CD4-positive, alpha-beta T cell treated with Interleukin-15 for 1 hour (primary cell): ENCODE measurements around the gene PRICKLE1.

ENCODE experiments used
- DNase-seq: peaks from one replicate; pipeline ENCODE4 v3.0.0-alpha.2; 2020

Gene PRICKLE1

DNA sequence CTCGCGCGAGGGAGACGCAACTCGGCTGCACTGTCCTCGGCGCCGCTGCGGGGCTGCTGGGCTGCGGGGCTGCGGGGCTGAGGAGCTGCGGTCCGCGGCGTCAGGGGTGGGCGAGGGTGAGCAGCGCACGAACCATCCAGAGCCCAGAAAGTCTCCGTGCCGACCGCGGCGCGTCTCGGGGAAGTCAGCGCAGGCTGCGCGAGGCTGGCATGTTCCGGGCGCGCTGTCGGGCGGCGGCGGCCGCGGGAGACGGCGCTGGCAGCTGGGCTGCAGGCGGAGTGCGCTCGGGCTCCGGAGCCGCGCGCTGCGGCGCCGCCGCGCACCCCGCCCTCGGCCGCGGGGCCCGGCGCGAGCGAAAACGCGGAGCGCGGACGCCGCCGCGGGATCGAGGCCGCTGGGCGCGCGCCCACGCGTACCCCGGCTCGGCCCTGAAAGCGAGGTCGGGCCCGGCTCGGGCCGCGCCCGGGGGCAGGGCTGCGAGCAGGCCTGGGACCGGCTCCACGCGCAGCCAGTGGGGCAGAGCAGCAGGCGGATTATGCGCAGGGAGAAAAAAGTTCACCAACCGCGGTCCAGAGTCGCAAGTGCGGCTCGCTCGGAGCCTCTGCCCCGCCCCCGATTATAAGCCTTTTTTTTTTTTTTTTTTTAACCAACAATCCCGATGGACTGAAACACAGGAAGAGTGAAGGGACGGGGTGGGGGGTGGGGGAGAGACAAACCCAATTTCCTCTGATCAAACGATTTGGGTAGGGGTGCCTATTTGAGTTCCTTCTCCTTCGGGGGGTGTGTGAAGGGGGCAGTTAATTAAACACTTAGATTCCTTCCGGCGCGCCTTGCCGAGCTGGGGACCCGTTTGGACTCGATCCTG lies at the start of gene PRICKLE1:
TSS of gene PRICKLE1 (minus strand) at position 282 of the 865 bp plus-strand sequence. CDS start 117,230 bp downstream, outside the sequence.
- DNase-seq, result no peak

DNA sequence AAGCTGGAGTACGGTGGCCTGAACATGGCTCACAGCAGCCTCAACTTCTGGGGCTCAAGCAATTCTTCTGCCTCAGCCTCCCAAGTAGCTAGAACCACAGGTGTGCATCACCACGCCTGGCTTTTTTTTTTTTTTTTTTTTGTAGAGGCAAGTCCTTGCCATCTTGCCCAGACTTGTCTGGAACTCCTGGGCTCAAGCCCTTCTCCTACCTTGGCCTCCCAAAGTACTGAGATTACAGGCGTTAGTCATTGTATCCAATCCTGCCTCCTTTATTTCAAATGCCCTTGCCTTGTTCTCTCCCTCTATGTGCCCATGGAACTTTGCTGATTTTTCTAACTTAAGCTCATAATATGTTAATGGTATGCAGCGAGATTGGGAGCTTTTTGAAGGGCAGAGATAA lies 49.2 kb upstream of the PRICKLE1 start:
- no peak for DNase-seq

DNA sequence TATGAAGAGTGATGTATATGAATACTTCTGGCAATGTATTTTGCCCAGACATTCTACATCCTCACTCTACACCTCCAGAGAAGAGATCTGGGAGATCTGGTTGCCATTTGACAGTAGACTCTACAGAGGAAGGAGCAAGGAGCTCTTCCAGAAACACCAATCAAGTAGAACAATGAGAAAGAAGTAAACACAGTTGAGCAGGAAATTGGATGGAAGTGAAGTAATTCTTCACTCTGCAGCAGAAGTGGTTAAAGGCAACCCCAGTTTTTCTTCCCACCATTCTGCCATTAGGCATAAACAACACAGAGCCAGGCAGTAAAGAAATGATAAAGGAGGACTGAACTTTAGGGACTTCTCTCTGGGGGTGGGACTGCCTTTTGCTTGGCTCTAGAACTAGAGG lies 48.5 kb upstream of the PRICKLE1 start:
- no peak for DNase-seq

DNA sequence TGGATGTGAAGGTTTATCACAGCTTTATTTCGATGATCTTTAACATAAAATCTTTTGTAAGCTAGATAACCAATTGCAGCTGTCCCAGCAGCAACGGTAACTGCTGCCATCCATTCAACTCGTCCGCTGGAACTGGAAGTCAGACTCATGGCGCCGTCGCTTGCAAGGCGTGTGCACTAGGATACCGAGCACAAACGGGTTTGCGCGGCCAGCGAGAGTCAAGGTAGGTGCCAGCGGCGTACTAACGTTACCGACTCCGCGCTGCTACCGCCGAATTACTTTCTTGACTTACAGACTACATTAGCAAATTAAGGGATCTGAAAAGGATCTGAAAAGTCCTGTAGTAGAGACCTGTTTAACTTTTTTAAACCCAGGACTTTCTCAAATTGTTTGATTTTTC lies 47.4 kb upstream of the PRICKLE1 start:
- DNase-seq, result no peak

DNA sequence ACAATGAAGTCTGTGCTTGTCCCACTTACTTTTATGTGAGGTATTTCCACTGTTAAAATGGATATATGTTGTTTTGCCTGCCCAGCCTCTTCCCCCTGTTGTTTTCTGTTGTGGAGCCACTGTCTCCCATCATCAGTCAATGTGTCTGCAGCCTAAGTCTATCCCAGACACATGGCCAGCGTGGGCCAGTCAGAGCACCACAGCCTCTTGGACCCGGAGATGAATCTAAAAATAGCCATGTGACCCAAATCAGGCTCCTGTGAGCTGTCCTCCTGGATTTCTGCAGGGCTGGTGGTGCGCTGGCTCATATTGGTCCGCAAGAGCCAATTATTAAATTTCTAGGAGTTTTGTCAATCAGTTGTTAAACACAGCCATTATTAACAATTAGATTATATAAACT lies 44.0 kb upstream of the PRICKLE1 start:
- DNase-seq, result no peak

DNA sequence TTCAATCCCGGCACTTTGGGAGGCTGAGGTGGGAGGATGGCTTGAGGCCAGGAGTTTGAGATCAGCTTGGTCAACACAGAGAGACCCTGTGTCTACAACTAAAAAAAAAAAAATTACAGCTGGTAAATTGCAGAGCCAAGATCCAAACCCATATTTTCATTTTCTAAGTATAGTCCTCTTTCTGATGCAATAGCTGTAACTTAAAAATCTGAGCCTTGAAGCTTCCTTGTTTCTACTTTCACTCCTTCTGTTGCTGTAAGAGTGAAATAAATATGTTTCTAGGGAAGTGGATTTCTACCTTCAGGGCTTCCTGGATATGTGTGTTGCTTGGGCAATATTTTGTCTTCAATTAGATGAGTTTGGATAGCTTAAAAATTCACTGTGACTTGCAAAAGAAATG lies 42.0 kb upstream of the PRICKLE1 start:
- DNase-seq, result no peak

DNA sequence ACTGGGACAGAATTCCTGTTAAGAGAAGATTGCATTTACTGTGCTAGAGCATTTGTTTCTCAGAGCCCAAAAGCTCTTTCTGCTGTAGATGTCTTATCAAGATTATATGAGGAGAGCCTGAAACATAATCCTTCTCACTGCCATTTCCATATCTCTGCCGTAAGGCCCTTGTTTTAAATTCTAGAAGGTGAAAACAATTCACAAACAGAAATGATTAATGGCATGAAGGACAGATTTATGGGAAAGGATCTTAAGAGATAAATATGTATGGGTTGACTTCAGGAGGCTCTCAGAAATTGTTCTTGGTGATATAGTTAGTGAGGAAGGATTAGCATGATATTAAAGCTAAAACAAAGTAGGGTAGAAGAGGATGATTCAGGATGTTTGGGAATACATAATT lies 40.8 kb upstream of the PRICKLE1 start:
- DNase-seq, result no peak

DNA sequence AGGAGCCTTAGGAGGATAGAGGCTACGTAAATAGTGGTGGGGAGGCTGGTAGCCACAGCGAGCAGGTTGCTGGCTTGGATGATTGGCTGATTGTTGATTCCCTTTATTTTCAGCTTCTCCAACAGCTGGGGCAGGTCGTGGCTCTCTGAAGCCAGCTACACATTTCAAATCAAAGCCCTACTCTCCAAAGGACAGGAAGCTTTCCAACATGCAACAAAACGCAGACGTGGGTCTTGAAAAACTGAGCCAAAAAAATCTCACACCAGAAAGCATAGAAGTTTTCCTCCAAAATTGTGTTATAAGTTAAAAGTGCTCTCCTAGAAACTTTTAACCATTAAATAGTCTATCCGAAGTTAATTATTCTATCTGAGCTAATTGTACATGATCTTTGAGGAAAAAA lies 37.6 kb upstream of the PRICKLE1 start:
- DNase-seq, result no peak

DNA sequence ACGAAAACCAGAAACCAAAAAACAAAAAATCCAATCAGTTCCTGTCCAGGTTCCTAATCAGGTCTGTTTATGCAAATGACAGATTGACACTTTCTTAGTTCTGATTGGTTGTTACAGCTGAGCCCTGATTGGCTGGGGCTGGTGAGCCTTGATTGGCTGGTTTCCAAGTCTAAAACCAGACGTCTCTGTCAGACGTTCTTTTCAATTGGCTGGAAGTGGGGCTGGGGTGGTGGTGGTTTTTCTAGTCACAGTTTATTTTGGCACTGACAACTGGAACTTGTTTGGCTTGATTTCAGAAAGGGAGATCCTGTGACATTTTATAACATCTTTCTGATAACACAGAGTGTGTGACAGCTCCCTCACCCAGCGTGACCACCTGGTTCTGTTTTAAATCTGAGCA lies 36.1 kb upstream of the PRICKLE1 start:
- no peak for DNase-seq

DNA sequence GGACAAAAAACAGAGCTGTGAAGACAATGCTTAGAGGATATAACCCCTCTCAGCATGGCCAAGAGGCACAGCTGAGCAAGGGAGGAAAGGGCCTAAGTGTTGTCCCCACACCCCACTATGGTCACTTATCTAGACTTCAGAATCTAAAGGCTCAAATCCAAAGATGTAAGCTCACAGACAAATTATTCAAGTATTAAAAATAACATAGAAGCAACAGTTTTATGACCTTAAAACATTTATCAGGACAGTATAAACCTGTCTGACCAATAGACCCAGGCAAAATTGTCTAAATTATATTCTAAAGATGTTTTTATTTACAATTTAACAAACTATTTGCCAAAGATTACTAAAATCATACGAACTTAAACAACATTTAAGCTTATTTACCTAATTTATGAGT lies 28.1 kb upstream of the PRICKLE1 start:
- DNase-seq, result no peak

DNA sequence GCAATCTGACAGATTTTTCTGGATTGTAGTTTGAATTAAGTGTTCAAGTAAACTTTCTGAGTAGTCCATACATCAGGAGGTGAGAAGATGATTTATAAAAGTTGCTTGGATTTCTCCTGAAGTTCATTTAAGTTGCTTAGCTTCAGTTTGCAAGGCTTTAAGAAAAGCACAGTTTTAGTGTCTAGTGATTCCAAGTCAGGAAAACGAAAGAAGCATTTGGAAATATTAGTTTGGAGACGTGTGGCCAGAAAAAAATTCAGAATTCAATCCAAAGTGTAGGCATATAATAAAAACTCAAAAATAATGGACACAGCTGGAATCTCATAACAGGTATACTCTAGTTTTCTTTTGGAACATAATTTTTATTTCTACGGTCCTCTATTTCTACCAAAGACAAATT lies 25.5 kb upstream of the PRICKLE1 start:
- DNase-seq, result no peak

DNA sequence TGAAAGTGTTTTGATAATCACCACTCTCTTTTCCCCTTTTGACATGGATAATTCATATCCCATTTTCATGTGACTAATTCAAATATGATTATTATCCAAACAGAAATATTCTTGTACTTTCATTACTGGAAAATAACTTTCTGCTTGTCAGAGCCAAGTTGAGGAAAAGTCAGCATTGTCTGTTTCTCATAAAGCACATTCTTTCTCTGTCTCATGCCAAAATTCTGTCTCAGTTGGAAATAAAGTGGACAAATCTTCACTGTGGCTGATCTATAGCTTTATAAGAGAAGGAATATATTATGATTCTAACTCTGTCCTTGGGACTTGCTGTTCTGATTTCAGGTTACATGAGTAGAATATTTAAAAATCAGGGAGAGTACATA lies 22.7 kb upstream of the PRICKLE1 start:
- DNase-seq, result no peak

DNA sequence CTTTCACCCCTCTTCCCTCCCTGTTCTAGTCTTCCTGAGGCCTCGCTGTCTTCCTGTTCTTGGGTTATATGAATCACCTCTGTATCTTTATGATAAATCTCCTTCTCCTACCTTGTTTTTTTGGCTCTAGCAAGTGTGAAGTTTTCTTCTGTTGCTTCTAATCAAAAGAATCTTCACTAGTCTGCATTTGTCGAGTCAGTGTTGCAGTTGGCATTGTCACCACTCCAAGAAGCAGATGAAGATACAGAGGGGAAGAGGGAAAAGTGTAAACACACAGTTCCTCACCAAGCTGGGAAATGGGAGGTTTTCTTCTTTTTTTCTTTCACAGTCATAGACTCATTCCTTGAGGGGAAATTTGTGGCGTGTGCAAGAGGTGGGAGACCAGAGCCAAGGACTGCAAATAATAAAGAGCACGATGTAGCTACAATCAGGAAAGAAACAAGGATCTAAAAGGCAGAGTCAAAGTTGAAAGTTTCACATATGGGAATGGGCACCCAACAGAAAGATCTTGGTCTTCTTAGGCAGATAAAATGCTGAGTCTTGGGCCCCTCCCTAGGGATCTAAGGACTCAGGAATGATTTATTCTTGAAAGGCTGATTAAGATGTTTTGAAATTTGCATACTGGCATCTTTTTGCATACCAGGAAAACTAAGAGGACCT lies 22.2 kb upstream of the PRICKLE1 start:
- no peak for DNase-seq

DNA sequence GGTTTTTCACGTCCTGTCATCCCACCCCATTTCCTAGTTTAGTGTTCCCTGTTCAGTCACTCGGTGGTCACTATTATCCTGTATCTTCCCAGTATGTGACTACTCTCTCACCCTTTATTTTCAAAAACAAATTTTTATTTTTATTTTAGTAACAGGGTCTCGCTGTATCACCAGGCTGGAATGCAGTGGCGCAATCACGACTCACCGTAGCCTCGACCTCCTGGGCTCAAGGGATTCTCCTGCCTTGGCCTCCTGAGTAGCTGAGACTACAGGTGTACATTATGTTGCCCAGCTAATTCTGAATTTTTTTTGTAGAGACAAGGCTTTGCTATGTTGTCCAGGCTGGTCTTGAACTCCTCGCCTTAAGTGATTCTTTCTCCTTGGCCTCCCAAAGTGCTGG lies 20.1 kb upstream of the PRICKLE1 start:
- DNase-seq, result no peak

DNA sequence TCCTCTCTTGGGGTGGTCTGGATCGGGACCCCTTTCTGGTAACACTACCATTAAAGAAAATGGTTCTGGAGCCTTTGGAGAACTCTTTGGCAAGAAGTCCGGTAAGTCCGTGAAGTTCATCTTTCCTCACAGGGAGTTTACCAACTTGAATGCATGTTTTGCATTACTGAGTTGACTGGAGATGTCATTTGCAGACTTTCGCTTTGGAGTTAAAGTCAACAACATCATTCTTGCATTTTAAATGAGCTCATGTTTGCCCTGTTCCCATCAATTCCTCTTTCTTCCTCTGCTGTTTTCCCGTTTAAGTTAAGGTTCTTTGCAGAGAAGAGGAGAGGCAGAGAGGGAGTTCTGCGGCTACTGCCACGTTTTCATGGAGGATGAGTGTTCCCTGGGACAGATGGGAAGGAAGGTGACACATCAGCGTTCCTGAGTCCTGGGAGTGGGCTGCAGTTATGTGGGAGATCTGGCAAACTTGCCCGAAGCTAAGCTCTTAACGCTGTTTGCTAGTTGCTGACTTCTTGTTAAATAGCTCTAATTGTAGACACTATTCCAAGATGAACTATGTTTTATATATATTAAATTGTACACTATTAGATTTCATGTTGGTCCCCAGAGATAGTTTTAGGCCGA lies 18.8 kb upstream of the PRICKLE1 start:
- DNase-seq, result no peak

DNA sequence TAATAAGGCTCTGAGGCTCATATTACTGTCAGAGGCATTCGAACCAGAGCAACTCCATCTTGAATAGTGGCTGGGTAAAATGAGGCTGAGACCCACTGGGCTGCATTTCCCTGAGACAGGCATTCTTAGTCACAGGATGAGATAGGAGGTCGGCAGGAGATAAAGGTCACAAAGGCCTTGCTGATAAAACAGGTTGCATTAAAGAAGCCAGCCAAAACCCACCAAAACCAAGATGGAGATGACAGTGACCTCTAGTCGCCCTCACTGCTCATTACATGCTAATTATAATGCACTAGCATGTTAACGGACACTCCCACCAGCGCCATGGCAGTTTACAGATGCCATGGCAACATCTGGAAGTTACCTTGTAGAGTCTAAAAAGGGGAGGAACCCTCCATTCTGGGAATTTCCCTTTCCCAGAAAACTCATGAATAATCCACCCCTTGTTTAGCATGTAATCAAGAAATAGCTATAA lies 18.1 kb upstream of the PRICKLE1 start:
- no peak for DNase-seq

DNA sequence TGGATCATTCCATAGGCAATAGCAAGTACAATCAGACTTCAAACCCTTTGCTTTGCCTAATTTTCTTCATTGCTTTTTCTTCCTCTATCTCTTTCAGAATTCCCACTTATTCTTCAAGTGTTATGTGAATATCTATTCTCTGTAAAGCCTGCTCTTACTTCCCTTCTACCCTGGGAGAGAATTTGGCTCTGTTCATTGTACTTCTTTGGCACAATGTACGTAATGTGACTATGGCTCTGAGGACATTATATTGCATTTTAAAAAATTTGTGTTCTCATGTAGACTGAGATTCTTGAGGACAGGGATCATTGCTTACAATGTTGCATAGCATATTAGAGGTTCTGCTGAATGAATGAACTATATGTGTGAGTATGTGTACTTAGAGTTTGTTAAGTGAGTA lies 16.9 kb upstream of the PRICKLE1 start:
- no peak for DNase-seq

DNA sequence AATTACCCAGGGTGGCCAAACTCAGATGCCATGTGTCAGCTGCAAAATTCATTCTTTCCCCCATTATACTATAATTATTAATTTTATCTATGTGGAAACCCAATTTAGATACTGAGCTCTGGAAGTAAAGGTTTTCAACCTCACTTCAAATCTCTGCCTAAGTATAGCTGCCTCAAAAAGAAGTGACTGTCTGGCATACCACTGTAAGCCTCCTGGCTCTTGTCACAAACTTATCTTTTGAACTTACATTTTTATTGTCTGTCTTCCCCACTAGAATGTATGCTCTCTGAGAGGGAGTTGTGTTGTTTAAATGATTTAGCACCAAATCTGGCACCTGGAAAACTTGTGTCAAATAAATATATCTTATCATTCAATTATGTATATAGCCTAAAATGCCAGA lies 16.1 kb upstream of the PRICKLE1 start:
- no peak for DNase-seq

DNA sequence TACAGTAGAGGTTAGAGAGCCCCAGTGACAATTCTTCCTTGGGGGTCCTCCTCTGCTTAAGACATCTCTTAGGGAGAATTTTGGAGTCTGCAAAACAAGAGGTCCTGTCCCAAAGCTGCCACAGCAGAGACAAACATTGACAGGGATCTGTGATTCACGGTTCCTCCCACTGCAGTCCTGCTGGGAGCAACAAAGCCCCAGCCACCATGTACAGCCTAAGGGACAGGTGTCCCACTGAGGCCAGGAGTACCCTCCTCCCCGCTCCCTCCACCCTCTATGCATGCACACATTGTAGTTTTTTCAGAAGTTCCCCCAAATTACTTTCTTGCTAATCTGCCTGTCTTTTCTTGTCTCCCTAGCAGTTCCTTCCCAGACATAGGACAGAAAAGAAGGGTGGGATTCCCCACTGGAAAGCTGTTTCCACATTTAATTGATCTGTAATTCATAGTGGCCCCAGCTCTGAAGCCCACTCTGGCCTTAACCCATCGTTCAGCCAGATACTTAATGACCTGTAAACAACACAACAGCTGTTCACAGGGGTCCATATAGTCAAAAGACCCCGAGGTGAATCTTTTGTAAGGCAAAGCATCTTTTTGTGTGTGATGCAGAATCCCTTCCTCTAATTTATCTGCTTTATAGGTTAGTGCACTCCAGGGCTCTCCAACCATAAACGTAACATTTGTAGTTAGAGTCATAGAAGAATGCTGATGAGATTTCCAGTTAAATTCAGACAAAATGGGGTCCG lies 13.9 kb upstream of the PRICKLE1 start:
- no peak for DNase-seq

DNA sequence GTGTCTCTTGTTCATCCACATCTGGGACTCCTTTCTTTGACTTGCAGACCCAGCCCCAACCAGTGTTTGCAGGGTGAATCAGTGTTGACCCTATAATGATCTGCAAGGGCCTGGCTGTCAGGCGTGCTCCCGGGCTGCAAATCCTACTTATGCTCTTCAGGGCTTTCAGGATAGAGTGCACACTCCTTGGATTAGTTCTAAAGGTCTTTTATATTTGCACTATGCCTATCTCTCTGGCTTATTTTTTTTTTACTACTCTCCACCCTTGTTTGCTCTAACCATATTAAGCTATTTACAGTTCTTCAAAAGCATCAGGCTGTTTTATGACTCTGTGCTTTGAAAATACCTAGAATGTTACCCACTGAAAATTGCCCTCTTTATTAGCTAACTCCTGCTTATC lies 4.3 kb upstream of the PRICKLE1 start:
- DNase-seq, result no peak

DNA sequence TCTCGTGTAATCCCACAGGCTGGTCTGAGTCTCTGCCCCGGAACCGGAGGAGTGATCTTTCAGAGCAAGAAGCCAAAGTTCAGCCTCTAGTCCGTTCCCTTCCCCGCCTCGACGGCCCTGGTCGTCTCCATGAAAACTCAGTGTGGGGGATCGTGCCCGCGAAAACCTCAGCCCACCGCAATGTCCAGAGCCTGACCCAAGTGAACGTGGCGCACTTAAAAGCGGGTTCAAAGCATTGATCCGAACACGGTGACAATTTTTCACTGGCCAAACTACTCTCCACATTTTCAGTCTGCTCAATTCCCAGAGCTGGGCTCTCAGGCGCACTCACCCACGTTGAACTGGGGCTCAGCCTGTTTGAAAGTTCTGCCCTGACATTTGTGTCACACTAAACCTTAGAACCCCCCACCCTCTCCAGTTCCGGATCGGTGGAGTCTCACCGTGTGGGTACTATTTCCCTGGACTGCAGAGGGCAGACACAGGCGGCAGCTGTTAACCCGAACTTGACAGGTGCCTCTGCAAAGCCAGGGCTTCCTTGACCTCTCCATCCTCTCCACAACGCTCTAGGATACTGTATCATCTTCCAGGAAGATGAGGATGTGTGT lies 886 bp upstream of the PRICKLE1 start:
- no peak for DNase-seq

DNA sequence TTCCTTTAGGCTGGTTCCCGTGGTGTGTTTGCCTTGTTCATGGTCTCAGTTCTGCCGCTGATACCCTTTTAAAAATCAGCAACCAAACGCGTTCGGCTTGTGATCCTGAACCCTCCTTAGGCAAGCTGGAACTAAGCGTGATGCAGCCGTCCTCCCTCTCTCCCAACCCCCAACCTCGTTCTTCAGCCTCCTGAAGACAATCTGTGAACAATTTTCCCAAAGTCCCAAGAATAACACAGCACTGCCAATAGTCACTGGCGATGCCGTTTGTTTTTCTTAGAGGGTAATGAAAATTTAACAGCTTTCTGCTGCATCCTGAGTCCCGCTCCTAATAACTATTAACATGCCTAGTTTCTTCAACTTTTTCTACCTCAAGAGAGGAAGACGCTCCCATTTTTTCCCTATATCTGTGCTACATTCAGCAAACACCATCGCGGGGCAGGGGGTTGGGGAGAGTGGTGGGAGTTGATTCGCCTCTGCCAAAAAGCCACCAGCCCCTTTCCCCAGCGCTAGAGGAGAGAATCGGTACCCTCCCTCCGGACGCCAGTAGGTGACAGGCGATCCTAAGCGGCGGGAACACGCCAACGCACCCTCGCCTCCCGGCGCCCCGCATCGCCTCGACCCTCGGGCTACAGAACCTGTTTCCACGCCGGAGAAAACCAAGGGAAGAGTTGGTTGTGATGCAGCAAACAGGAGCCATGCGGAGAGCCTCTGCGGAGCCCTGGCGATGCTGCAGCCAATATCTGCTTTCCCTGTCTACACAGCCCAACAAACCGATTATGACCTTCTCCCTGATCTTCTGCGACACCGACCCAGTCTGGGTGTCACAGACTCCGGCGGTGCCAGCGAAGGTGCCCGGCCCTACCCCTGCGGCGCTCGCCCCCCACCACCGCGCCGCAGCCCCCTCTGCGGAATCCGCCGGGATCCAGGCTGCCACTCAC lies 752 bp downstream of the PRICKLE1 start:
- no peak for DNase-seq
